ENCODE results near the gene PITPNM2. TPM values are rescaled to one million over a fixed set of nuclear protein-coding genes. Genes with fewer than 3 reads are reported as not detected.

Gene PITPNM2
- total and polyA plus RNA-seq, 2 experiments from 2014 or later, result 0.82 to 3.0 TPM

DNA sequence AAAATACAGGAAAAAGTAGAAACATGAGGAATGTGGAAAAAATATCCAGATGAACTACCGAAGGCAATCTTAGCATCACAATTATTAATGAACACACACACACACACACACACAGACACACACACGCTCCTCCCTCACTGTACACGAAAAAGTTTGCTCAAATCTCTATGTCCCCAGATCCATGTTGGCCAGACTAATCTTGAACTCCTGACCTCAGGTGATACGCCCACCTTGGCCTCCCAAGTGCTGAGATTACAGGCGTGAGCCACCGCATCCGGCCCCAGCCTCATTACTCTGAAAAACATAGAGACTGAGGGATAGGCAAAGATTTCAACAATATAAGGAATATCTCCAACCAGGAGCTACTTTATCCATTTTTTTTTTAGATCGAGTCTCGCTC is 17.2 kb downstream of the PITPNM2 start:
- Histone ChIP-seq H3K27me3 (ENCODE audit: insufficient read depth) (no peaks in the 10 kb centered on the region), H3K79me2 (replicated peaks; ENCODE audit: insufficient read depth) (no peaks in the 10 kb centered on the region), H4K20me1 (replicated peaks; ENCODE audit: insufficient read depth) (no peaks in the 10 kb centered on the region; the same call in 1 of the 2 replicates), H3K4me1 (ENCODE audit: insufficient read depth) (no peaks in the 10 kb centered on the region), H2AFZ (no peak overlapping the region), H3K9me2 (ENCODE audit: insufficient read depth) (no peaks in the 10 kb centered on the region), H3K4me3 (no peak overlapping the region), H3F3A (replicated peaks; ENCODE audit: low read depth) (no peaks in the 10 kb centered on the region), H3K36me3 (ENCODE audit: insufficient read depth) (no peaks in the 10 kb centered on the region), H3K27ac (ENCODE audit: low read depth) (no peak overlapping the region), H3K4me2 (no peak overlapping the region)
- no peak for DNase-seq (ENCODE audit: low spot score)
- no peak overlapping the region for H3K27ac Mint-ChIP-seq
- no peak for TF ChIP-seq NANOG (IDR thresholded peaks at IDR 0.05; ENCODE audit: borderline replicate concordance)
- TF ChIP-seq CREB1 (CRISPR knock-in tag; IDR thresholded peaks at IDR 0.05; ENCODE audit: low read depth), result no peak
- TF ChIP-seq, protein P1, sequence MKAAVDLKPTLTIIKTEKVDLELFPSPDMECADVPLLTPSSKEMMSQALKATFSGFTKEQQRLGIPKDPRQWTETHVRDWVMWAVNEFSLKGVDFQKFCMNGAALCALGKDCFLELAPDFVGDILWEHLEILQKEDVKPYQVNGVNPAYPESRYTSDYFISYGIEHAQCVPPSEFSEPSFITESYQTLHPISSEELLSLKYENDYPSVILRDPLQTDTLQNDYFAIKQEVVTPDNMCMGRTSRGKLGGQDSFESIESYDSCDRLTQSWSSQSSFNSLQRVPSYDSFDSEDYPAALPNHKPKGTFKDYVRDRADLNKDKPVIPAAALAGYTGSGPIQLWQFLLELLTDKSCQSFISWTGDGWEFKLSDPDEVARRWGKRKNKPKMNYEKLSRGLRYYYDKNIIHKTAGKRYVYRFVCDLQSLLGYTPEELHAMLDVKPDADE (IDR thresholded peaks at IDR 0.05), result no peak
- no peak for TF ChIP-seq ZNF114 (CRISPR knock-in tag; IDR thresholded peaks at IDR 0.05)
- TF ChIP-seq, protein P2, sequence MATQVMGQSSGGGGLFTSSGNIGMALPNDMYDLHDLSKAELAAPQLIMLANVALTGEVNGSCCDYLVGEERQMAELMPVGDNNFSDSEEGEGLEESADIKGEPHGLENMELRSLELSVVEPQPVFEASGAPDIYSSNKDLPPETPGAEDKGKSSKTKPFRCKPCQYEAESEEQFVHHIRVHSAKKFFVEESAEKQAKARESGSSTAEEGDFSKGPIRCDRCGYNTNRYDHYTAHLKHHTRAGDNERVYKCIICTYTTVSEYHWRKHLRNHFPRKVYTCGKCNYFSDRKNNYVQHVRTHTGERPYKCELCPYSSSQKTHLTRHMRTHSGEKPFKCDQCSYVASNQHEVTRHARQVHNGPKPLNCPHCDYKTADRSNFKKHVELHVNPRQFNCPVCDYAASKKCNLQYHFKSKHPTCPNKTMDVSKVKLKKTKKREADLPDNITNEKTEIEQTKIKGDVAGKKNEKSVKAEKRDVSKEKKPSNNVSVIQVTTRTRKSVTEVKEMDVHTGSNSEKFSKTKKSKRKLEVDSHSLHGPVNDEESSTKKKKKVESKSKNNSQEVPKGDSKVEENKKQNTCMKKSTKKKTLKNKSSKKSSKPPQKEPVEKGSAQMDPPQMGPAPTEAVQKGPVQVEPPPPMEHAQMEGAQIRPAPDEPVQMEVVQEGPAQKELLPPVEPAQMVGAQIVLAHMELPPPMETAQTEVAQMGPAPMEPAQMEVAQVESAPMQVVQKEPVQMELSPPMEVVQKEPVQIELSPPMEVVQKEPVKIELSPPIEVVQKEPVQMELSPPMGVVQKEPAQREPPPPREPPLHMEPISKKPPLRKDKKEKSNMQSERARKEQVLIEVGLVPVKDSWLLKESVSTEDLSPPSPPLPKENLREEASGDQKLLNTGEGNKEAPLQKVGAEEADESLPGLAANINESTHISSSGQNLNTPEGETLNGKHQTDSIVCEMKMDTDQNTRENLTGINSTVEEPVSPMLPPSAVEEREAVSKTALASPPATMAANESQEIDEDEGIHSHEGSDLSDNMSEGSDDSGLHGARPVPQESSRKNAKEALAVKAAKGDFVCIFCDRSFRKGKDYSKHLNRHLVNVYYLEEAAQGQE (IDR thresholded peaks at IDR 0.05; ENCODE audit: unreplicated experiment), result no peak
- TF ChIP-seq, protein P3, sequence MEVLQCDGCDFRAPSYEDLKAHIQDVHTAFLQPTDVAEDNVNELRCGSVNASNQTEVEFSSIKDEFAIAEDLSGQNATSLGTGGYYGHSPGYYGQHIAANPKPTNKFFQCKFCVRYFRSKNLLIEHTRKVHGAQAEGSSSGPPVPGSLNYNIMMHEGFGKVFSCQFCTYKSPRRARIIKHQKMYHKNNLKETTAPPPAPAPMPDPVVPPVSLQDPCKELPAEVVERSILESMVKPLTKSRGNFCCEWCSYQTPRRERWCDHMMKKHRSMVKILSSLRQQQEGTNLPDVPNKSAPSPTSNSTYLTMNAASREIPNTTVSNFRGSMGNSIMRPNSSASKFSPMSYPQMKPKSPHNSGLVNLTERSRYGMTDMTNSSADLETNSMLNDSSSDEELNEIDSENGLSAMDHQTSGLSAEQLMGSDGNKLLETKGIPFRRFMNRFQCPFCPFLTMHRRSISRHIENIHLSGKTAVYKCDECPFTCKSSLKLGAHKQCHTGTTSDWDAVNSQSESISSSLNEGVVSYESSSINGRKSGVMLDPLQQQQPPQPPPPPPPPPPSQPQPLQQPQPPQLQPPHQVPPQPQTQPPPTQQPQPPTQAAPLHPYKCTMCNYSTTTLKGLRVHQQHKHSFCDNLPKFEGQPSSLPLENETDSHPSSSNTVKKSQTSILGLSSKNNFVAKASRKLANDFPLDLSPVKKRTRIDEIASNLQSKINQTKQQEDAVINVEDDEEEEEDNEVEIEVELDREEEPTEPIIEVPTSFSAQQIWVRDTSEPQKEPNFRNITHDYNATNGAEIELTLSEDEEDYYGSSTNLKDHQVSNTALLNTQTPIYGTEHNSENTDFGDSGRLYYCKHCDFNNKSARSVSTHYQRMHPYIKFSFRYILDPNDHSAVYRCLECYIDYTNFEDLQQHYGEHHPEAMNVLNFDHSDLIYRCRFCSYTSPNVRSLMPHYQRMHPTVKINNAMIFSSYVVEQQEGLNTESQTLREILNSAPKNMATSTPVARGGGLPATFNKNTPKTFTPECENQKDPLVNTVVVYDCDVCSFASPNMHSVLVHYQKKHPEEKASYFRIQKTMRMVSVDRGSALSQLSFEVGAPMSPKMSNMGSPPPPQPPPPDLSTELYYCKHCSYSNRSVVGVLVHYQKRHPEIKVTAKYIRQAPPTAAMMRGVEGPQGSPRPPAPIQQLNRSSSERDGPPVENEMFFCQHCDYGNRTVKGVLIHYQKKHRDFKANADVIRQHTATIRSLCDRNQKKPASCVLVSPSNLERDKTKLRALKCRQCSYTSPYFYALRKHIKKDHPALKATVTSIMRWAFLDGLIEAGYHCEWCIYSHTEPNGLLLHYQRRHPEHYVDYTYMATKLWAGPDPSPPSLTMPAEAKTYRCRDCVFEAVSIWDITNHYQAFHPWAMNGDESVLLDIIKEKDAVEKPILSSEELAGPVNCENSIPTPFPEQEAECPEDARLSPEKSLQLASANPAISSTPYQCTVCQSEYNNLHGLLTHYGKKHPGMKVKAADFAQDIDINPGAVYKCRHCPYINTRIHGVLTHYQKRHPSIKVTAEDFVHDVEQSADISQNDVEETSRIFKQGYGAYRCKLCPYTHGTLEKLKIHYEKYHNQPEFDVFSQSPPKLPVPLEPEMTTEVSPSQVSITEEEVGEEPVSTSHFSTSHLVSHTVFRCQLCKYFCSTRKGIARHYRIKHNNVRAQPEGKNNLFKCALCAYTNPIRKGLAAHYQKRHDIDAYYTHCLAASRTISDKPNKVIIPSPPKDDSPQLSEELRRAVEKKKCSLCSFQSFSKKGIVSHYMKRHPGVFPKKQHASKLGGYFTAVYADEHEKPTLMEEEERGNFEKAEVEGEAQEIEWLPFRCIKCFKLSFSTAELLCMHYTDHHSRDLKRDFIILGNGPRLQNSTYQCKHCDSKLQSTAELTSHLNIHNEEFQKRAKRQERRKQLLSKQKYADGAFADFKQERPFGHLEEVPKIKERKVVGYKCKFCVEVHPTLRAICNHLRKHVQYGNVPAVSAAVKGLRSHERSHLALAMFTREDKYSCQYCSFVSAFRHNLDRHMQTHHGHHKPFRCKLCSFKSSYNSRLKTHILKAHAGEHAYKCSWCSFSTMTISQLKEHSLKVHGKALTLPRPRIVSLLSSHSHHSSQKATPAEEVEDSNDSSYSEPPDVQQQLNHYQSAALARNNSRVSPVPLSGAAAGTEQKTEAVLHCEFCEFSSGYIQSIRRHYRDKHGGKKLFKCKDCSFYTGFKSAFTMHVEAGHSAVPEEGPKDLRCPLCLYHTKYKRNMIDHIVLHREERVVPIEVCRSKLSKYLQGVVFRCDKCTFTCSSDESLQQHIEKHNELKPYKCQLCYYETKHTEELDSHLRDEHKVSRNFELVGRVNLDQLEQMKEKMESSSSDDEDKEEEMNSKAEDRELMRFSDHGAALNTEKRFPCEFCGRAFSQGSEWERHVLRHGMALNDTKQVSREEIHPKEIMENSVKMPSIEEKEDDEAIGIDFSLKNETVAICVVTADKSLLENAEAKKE (CRISPR knock-in tag; IDR thresholded peaks at IDR 0.05), result no peak
- TF ChIP-seq ZNF331 (CRISPR knock-in tag; IDR thresholded peaks at IDR 0.05; ENCODE audit: low read depth), result no peak
- TF ChIP-seq POLR2AphosphoS5 (IDR thresholded peaks at IDR 0.05; ENCODE audit: low read depth), result no peak
- TF ChIP-seq EZH2 (IDR thresholded peaks at IDR 0.05; ENCODE audit: low read depth, unreplicated experiment), result no peak
- no peak for TF ChIP-seq EZH2phosphoT487 (IDR thresholded peaks at IDR 0.05; ENCODE audit: unreplicated experiment)
- no peak for TF ChIP-seq STAT1 (IDR thresholded peaks at IDR 0.05; ENCODE audit: unreplicated experiment)
- TF ChIP-seq JUNB (IDR thresholded peaks at IDR 0.05; ENCODE audit: unreplicated experiment), result no peak
- TF ChIP-seq, protein P4, sequence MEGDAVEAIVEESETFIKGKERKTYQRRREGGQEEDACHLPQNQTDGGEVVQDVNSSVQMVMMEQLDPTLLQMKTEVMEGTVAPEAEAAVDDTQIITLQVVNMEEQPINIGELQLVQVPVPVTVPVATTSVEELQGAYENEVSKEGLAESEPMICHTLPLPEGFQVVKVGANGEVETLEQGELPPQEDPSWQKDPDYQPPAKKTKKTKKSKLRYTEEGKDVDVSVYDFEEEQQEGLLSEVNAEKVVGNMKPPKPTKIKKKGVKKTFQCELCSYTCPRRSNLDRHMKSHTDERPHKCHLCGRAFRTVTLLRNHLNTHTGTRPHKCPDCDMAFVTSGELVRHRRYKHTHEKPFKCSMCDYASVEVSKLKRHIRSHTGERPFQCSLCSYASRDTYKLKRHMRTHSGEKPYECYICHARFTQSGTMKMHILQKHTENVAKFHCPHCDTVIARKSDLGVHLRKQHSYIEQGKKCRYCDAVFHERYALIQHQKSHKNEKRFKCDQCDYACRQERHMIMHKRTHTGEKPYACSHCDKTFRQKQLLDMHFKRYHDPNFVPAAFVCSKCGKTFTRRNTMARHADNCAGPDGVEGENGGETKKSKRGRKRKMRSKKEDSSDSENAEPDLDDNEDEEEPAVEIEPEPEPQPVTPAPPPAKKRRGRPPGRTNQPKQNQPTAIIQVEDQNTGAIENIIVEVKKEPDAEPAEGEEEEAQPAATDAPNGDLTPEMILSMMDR (conservative IDR thresholded peaks at IDR 0.05; ENCODE audit: low read depth in 2 of 2), result no peak
- no peaks in the 10 kb centered on the region for H3K36me3 Mint-ChIP-seq (ENCODE audit: low read depth)
- H3K4me3 Mint-ChIP-seq, result no peak overlapping the region
- ATAC-seq, result no peak
- H3K4me1 Mint-ChIP-seq, result no peaks in the 10 kb centered on the region
- peaks cover 3% of the 10 kb centered on the region for H3K27me3 Mint-ChIP-seq (ENCODE audit: insufficient read depth, low read depth, poor library complexity)
- H3K9me3 Mint-ChIP-seq, result peaks cover 3% of the 10 kb centered on the region; the same call in 1 of the 3 replicates

Measured in GM23338 (cell line).